CD1c-positive myeloid dendritic cell (primary cell): ENCODE measurements around the gene KCTD15.

ENCODE experiments used
- DNase-seq: peaks from one replicate; pipeline ENCODE4 v3.0.0-alpha.2; 2016; ENCODE audit errors: extremely low spot score

KCTD15 gene

GRCh38 chr19:33771384-33772101 lies 25.1 kb upstream of the KCTD15 start:
- peak; percentile 74 for DNase-seq

- no peak for DNase-seq
Observed at GRCh38 chr19:33772102-33772857, 24.4 kb upstream of the KCTD15 start.

GRCh38 chr19:33772858-33773180 lies 23.9 kb upstream of the KCTD15 start:
- no peak for DNase-seq

- no peak for DNase-seq
Observed at GRCh38 chr19:33773704-33774624, 22.7 kb upstream of the KCTD15 start.

GRCh38 chr19:33774751-33775150 lies 21.9 kb upstream of the KCTD15 start:
- no peak for DNase-seq

- DNase-seq: no peak
Observed at GRCh38 chr19:33775731-33776487, 20.8 kb upstream of the KCTD15 start.

- DNase-seq: no peak
Observed at GRCh38 chr19:33777351-33777750, 19.3 kb upstream of the KCTD15 start.

GRCh38 chr19:33777753-33778088 lies 18.9 kb upstream of the KCTD15 start:
- no peak for DNase-seq

GRCh38 chr19:33778089-33778791 lies 18.4 kb upstream of the KCTD15 start:
- DNase-seq: peak; percentile 94

- DNase-seq: no peak
Observed at GRCh38 chr19:33779849-33780248, 16.8 kb upstream of the KCTD15 start.

GRCh38 chr19:33780251-33780650 lies 16.4 kb upstream of the KCTD15 start:
- no peak for DNase-seq

GRCh38 chr19:33780746-33781145 lies 15.9 kb upstream of the KCTD15 start:
- no peak for DNase-seq

- DNase-seq: no peak
Observed at GRCh38 chr19:33781415-33781935, 15.2 kb upstream of the KCTD15 start.

- DNase-seq: no peak
Observed at GRCh38 chr19:33781996-33782395, 14.7 kb upstream of the KCTD15 start.

GRCh38 chr19:33784432-33784831 lies 12.2 kb upstream of the KCTD15 start:
- DNase-seq: no peak

GRCh38 chr19:33785795-33786194 lies 10.9 kb upstream of the KCTD15 start:
- no peak for DNase-seq

- no peak for DNase-seq
Observed at GRCh38 chr19:33788676-33789075, 8.0 kb upstream of the KCTD15 start.

GRCh38 chr19:33789344-33789743 lies 7.3 kb upstream of the KCTD15 start:
- DNase-seq: no peak

GRCh38 chr19:33794683-33795369 lies 1.8 kb upstream of the KCTD15 start:
- no peak for DNase-seq
